Astrocyte (in vitro differentiated cells and primary cell): ENCODE results near the gene PRSS8. TPM values are rescaled to one million over a fixed set of nuclear protein-coding genes. Genes with fewer than 3 reads are reported as not detected.

Source experiments
- DNase-seq: peaks from one replicate; pipeline ENCODE4 v3.0.0-alpha.2; 2010; ENCODE audit warnings: low read depth
- FAIRE-seq: peaks from 2 replicates; lab custom pipeline; 2011; peaks lifted over from hg19 to GRCh38; lab: Jason Lieb, UNC
- H2AFZ ChIP-seq: 2 replicates; pipeline ENCODE4 v1.6.0; 2012; ENCODE audit warnings: low read depth, low read length, inconsistent platforms
- H3K27ac ChIP-seq: 2 replicates; pipeline ENCODE4 v1.5.1; 2011; ENCODE audit warnings: low read depth, low read length, inconsistent platforms
- H3K27me3 ChIP-seq: 2 replicates; pipeline ENCODE4 v1.6.0; 2011; ENCODE audit warnings: low read length, inconsistent platforms; ENCODE audit not compliant: insufficient read depth
- H3K36me3 ChIP-seq: 2 replicates; pipeline ENCODE4 v1.5.1; 2011; ENCODE audit warnings: low read length, inconsistent platforms; ENCODE audit not compliant: insufficient read depth
- H3K4me1 ChIP-seq: 2 replicates; pipeline ENCODE4 v1.5.1; 2011; ENCODE audit warnings: low read length, inconsistent platforms; ENCODE audit not compliant: insufficient read depth
- H3K4me2 ChIP-seq: 2 replicates; pipeline ENCODE4 v1.6.0; 2012; ENCODE audit warnings: low read length, inconsistent platforms
- H3K4me3 ChIP-seq: 2 replicates; pipeline ENCODE4 v1.5.1; 2011; ENCODE audit warnings: low read depth, mild to moderate bottlenecking, low read length, inconsistent platforms; ENCODE audit not compliant: insufficient read depth
- H3K79me2 ChIP-seq: 2 replicates; pipeline ENCODE4 v1.6.0; 2012; ENCODE audit warnings: mild to moderate bottlenecking, low read length, inconsistent platforms; ENCODE audit not compliant: insufficient read depth
- H3K9ac ChIP-seq: 2 replicates; pipeline ENCODE4 v1.6.0; 2012; ENCODE audit warnings: mild to moderate bottlenecking, low read length, inconsistent platforms
- H3K9me3 ChIP-seq: 2 replicates; pipeline ENCODE4 v1.5.1; 2012; ENCODE audit warnings: low read depth, mild to moderate bottlenecking, low read length, inconsistent platforms; ENCODE audit not compliant: insufficient read depth
- H4K20me1 ChIP-seq: 2 replicates; pipeline ENCODE4 v1.6.0; 2012; ENCODE audit warnings: low read length, inconsistent platforms; ENCODE audit not compliant: insufficient read depth
- H3K27ac Mint-ChIP-seq: one replicate; pipeline ENCODE4 v1.8.0; 2021; ENCODE audit warnings: mild to moderate bottlenecking, mixed read lengths; ENCODE audit not compliant: unreplicated experiment
- H3K27me3 Mint-ChIP-seq: one replicate; pipeline ENCODE4 v1.8.0; 2021; ENCODE audit warnings: low read depth, mixed read lengths; ENCODE audit not compliant: unreplicated experiment
- H3K36me3 Mint-ChIP-seq: one replicate; pipeline ENCODE4 v1.8.0; 2021; ENCODE audit warnings: low read depth, mixed read lengths; ENCODE audit not compliant: unreplicated experiment
- H3K4me1 Mint-ChIP-seq: one replicate; pipeline ENCODE4 v1.8.0; 2021; ENCODE audit warnings: low read depth, mixed read lengths; ENCODE audit not compliant: unreplicated experiment
- H3K4me3 Mint-ChIP-seq: one replicate; pipeline ENCODE4 v1.8.0; 2021; ENCODE audit warnings: mild to moderate bottlenecking, moderate library complexity, mixed read lengths; ENCODE audit not compliant: unreplicated experiment
- H3K9me3 Mint-ChIP-seq: one replicate; pipeline ENCODE4 v1.8.0; 2021; ENCODE audit warnings: mild to moderate bottlenecking, mixed read lengths; ENCODE audit not compliant: unreplicated experiment
- EZH2 ChIP-seq: IDR thresholded peaks from 2 replicates; pipeline ENCODE4 v1.6.1; 2012; ENCODE audit warnings: mild to moderate bottlenecking, low read length, inconsistent platforms; ENCODE audit not compliant: insufficient read depth
- total RNA-seq: library from RNA; stranded (reverse); gene quantifications from 2 replicates; pipeline ENCODE4 v1.2.1, GENCODE V29; 2021
- TF ChIP-seq, protein P1 (sequence below): IDR thresholded peaks from 2 replicates; pipeline ENCODE4 v1.5.1; 2011; ENCODE audit warnings: low read depth, mild to moderate bottlenecking, inconsistent platforms, low read length, moderate library complexity; ENCODE audit not compliant: insufficient read depth

PRSS8 gene
- total RNA-seq, 1 donor from 2014 or later = 9.5 TPM

DNA sequence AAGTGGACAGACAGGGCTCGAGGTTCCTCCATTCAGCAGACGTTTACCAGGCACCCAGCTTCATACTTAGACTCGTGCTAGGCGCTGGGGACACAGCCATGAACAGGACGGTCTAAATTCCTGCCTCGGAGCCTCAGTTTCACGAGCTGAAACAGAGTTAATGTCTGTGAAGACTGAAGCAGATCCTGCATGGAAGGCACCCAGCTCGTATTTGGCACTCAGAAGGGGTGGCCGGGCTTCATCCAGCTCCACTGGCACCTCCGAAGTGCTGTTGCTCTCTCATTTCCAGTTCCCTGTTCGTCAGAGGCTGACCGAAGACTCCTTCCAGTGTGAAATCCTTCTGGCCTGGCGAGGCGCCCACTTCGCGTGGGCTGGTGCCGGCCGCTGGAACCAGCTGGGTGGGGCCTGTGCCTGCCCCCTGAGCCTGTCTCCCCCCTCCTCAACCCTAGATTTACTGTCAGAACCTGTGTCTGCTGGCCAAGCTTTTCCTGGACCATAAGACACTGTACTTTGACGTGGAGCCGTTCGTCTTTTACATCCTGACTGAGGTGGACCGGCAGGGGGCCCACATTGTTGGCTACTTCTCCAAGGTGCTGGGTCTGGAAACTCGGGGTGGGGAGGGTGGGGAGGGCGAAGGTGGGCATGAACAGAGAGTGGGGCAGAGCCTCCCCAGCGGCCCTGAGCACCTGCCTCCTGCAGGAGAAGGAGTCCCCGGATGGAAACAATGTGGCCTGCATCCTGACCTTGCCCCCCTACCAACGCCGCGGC lies 5.8 kb downstream of the PRSS8 start:
- Mint-ChIP-seq H3K27ac (no peak overlapping the region), H3K36me3 (peaks cover 19% of the 10 kb centered on the region), H3K4me3 (no peak overlapping the region), H3K4me1 (no peaks in the 10 kb centered on the region), H3K9me3 (peaks cover 2% of the 10 kb centered on the region), H3K27me3 (peaks cover 3% of the 10 kb centered on the region)
- H3K36me3 ChIP-seq = no peaks in the 10 kb centered on the region
- no peak overlapping the region for H3K4me2 ChIP-seq
- H2AFZ ChIP-seq = no peak overlapping the region
- H3K9me3 ChIP-seq = no peaks in the 10 kb centered on the region
- no peak overlapping the region for H3K27ac ChIP-seq
- DNase-seq (peak; percentile 23), FAIRE-seq (no peak)
- no peaks in the 10 kb centered on the region for H3K79me2 ChIP-seq
- TF ChIP-seq, protein P1, sequence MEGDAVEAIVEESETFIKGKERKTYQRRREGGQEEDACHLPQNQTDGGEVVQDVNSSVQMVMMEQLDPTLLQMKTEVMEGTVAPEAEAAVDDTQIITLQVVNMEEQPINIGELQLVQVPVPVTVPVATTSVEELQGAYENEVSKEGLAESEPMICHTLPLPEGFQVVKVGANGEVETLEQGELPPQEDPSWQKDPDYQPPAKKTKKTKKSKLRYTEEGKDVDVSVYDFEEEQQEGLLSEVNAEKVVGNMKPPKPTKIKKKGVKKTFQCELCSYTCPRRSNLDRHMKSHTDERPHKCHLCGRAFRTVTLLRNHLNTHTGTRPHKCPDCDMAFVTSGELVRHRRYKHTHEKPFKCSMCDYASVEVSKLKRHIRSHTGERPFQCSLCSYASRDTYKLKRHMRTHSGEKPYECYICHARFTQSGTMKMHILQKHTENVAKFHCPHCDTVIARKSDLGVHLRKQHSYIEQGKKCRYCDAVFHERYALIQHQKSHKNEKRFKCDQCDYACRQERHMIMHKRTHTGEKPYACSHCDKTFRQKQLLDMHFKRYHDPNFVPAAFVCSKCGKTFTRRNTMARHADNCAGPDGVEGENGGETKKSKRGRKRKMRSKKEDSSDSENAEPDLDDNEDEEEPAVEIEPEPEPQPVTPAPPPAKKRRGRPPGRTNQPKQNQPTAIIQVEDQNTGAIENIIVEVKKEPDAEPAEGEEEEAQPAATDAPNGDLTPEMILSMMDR = no peak
- TF ChIP-seq EZH2 = no peak
- H3K4me1 ChIP-seq = peaks cover 12% of the 10 kb centered on the region
- no peak overlapping the region for H3K9ac ChIP-seq
- H3K4me3 ChIP-seq = no peak overlapping the region
- H3K27me3 ChIP-seq = no peaks in the 10 kb centered on the region
- no peaks in the 10 kb centered on the region for H4K20me1 ChIP-seq

DNA sequence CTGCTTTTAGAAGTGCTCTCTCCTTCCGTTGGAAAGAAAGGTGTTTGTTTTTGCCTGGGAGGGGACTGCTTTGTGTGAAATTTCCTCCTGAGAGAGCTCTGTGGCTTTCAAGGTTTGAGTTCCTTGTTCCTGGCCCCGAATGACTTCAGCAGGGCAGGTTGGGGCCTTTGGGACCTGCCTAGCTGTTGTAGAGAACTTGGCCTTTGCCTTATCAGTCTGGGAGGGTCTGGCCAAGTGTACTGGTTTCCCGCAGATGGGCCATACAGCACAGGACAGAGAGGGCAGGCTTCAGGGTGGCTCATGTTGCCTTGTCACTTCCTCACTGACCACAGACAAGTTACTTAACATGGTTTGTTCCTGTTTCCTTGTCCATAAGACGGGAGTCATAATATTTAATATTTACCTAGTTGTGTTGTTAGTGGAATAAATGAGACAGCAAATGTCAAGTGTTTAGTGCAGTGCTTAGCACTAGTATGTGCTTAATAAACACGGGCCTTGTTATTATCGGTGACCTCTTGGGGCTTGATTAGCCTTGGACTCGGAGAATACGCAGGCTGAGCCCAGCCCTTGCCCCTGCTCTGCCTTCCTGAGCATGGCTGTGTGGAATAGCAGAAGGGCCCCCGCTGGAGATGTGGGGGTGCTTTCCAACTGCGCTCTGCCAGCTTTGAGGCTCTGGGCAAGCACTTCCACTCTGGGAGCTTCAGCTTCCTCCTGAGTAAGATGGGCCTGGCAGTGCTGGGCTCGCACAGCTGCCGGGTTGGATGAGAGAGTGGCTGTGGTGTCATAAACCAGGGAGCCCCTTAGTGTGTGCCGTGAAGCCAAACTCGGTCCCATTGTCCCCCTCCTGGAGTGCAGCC lies 6.6 kb downstream of the PRSS8 start:
- Histone ChIP-seq H3K27me3 (no peaks in the 10 kb centered on the region), H3K27ac (no peak overlapping the region), H3K79me2 (no peaks in the 10 kb centered on the region), H3K4me3 (no peak overlapping the region), H3K4me1 (peaks cover 4% of the 10 kb centered on the region), H3K4me2 (no peak overlapping the region), H3K36me3 (no peaks in the 10 kb centered on the region), H3K9ac (no peak overlapping the region), H2AFZ (no peak overlapping the region), H3K9me3 (no peaks in the 10 kb centered on the region), H4K20me1 (no peaks in the 10 kb centered on the region)
- Mint-ChIP-seq H3K4me1 (no peaks in the 10 kb centered on the region), H3K4me3 (no peak overlapping the region), H3K27me3 (peaks cover 1% of the 10 kb centered on the region), H3K9me3 (peaks cover under 1% of the 10 kb centered on the region), H3K36me3 (peaks cover 19% of the 10 kb centered on the region), H3K27ac (no peak overlapping the region)
- no peak for DNase-seq
- FAIRE-seq = no peak
- TF ChIP-seq EZH2 = no peak
- TF ChIP-seq, protein P1 = no peak
